NOMO-1 (cell line): ENCODE results near the gene KRTAP4-5.
"Not testable (repeated sequence)": the region's sequence is repeated elsewhere in the genome, so short reads cannot be mapped to it uniquely, and the experiment has no call there.

Experiments used
- DNase-seq, 2 experiments: peaks; one replicate each; lab custom pipeline; 2025; ENCODE audit not compliant: unreplicated experiment in 2 of 2; lab: John Stamatoyannopoulos, UW

The KRTAP4-5 gene

DNA sequence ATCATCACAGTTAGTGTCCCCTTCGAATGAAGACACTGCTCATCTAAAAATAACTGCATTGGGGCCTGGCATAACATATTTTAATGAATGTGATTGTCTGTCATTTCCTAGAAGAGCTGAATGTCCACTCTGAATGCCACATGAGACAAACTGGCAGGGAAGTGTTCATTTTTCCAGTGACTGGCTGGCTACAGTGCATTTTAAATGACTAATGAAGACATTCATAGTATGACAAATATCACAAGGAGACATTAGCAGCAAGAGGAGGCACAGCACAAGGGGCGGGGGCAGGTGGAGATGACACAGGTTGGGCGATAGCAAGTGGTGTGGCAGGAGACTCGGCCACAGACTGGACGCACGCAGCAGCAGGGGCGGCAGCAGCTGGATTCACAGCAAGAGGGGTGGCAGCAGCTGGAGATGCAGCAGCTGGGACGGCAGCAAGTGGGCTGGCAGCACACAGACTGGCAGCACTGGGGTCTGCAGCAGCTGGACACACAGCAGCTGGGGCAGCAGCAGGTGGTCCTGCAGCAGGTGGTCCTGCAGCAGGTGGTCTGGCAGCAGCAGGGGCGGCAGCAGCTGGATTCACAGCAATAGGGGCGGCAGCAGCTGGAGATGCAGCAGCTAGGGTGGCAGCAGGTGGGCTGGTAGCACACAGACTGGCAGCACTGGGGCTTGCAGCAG lies 514 bp downstream of the KRTAP4-5 start:
- DNase-seq, result not testable (repeated sequence)

- no peak for DNase-seq
Measured at GRCh38 chr17:41147531-41148204, 2.0 kb downstream of the KRTAP4-5 start.

DNA sequence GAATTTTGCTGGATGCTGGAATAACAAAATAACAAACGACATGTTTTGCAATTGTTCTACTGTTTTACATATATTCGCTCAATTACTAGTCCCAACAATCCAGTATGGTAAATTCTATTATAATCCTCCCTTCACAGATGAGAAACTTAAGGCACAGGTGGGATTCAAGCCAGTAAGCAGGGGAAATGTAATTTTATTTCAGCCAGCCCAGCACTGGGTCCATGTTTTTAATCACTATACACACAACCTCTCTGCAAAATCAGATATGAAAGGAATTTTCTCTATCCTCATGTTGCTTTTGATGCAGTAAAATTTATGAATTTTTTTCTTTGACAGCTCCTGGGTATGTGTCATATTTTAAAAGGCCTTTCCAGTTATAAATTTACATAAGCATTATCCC lies 4.4 kb downstream of the KRTAP4-5 start:
- no peak for DNase-seq

- DNase-seq, result no peak
Measured at GRCh38 chr17:41144846-41145245, 4.8 kb downstream of the KRTAP4-5 start.

- DNase-seq, result no peak
Measured at GRCh38 chr17:41141361-41141760, 8.3 kb downstream of the KRTAP4-5 start.

- DNase-seq, result no peak
Measured at GRCh38 chr17:41140360-41141131, 9.1 kb downstream of the KRTAP4-5 start, which contains the start of gene KRTAP4-6. Gene KRTAP4-6 (minus strand): TSS chr17:41140544. CDS start chr17:41140487, 57 bp downstream.

DNA sequence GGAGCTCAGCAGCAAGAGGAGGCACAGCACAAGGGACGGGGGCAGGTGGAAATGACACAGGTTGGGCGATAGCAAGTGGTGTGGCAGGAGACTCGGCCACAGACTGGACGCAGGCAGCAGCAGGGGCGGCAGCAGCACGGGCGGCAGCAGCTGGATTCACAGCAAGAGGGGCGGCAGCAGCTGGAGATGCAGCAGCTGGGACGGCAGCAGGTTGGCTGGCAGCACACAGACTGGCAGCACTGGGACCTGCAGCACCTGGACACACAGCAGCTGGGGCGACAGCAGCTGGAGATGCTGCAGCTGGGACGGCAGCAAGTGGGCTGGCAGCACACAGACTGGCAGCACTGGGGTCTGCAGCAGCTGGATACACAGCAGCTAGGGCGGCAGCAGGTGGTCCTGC lies 9.8 kb downstream of the KRTAP4-5 start:
- not testable (repeated sequence) for DNase-seq

DNA sequence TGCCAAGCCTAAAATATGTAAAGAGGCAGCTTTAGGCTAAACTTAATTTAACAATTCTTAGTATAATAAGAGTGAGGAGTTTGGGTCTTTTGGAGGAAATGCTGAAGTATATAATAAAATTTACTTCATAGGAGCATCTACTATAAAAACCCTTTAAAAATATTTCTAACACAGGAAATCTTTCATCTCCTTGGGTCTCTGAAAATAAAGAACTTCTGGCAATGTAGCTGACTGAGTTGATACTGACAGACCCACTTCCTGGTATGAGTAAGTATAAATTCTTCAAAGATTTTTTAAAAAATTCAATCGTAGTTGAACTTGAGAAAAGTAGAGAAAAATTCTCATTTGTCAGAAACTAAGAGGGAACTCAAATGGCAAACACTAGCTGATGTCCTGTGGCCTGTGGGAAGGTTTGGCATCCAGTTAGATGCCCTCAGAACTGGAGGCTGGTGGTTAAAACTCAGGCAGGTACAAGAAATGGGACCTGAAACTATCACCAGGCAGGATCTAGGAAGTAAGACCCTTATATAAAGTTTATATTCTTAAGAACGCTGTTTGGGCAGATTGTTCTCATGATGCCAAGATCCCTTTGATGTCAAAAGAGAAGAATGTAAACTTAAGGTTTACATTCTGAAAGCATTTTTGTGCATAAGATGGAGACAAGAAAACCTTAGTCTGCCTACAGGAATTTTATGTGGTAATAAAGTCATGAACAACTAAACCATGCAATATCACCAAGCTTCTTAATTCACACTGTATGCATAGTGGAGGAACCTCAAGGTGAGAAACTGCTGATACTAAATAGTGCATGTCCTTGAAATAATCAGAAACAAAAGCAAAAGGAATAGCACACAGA lies 15.5 kb downstream of the KRTAP4-5 start:
- no peak for DNase-seq

DNA sequence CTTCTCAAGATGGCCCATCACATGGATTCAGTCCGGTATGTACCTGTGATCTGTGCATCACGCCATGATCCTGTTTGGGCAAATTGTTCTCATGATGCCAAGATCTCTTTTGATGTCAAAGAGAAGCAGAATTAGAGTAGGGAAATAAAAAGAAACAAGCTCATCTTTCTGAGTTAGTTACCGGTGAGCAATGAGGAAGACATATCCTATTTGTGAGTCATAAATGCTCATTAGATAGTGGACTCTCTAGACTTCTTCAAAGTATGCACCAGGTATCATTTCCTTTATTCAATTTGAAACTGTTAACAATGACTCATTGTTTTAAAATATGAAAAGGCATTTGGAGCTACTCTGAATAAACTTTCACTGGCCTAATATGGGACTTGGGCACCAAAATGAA lies 17.6 kb downstream of the KRTAP4-5 start:
- DNase-seq, result peak in 1 of 2 experiments; percentile 51

DNA sequence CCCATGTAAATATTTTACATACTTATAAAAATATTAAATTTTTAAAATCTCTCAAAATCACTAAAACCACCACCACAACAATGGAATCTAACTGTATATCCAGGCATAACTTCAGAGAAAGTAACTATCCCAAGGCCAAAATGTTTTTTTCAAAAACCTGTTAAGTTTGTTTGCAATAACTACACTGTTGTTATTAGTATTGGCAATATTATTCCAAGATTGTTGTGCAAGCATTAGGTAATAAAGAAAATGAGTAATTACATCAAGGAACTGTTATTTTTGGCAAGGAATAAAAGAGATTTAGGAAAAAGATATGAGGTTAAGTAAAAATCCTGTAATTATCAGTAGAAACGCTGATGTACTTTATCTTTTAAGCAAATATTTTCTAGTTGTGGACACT lies 22.3 kb downstream of the KRTAP4-5 start:
- DNase-seq, result no peak

DNA sequence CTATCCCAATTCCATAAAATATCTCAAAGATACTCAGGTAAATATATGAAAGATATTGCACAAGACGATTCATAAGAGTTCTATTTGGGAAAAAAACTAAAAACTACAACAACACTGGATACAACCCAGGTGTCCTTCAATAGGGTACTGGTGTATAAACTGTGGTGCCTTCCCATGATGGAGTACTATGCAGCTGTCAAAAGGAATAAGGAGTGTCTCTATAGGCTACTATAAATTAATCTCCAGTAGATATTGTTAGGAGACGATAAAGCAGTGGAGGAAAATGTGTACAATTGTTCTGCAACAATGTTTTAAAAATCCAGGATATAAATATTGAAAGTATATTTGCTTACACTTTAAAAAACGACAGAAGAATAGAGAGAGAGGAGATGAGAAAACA lies 23.2 kb downstream of the KRTAP4-5 start:
- no peak for DNase-seq

- no peak for DNase-seq
Measured at GRCh38 chr17:41125064-41125463, 24.6 kb downstream of the KRTAP4-5 start.

DNA sequence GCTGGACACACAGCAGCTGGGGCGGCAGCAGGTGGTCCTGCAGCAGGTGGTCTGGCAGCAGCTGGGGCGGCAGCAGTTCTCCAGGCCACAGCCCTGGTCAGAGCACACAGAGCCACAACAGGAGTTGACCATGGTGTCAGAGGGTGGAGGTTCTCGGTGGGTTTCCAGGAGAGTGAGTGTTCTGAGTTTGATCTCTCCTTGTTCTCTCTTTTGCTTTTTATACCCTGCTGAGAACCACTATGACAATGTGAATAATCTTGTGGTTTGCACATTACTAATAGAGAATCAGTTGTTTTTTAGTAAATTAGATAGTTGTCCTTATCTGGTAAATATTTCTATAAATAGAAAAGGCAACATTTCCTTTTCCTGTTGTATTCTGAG lies 25.6 kb downstream of the KRTAP4-5 start, which contains the start of gene KRTAP4-12:
TSS of gene KRTAP4-12 (minus strand) at position 192 of the 381 bp plus-strand sequence. CDS start at position 132, 60 bp downstream.
- DNase-seq, result not testable (repeated sequence)

DNA sequence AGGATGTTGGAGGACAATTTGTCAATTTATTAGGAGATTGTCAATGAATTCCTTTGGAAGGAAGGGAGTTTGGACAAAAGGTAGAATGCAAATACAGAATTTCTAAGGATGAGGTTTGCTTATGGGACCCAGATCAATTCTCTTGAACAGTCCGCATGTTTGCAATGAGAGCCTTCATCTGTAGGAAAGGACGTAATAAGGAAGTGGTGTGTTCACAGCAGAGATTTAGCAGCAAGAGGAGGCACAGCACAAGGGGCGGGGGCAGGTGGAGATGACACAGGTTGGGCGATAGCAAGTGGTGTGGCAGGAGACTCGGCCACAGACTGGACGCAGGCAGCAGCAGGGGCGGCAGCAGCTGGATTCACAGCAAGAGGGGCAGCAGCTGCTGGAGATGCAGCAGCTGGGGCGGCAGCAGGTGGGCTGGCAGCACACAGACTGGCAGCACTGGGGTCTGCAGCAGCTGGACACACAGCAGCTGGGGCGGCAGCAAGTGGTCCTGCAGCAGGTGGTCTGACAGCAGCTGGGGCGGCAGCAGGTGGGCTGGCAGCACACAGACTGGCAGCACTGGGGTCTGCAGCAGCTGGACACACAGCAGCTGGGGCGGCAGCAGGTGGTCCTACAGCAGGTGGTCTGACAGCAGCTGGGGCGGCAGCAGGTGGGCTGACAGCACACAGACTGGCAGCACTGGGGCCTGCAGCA lies 26.2 kb downstream of the KRTAP4-5 start:
- DNase-seq, result not testable (repeated sequence)

DNA sequence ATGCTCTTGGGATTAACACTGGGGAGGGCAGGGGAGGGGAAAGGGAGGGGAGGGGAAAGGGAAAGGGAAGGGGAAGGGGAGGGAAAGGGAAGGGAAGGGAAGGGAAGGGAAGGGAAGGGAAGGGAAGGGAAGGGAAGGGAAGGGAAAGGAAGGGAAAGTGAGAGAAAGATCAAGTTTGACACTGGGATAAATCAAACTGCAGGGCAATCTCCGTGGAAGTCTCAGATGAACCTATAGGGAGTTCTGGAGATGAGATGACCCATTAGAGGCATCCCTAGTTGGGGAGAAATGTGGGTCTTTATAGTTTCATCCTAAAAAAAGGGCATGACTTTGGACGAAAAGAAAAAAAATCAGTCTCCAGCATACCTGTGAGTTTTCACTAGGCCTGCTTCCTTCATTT lies 27.9 kb downstream of the KRTAP4-5 start:
- no peak for DNase-seq

DNA sequence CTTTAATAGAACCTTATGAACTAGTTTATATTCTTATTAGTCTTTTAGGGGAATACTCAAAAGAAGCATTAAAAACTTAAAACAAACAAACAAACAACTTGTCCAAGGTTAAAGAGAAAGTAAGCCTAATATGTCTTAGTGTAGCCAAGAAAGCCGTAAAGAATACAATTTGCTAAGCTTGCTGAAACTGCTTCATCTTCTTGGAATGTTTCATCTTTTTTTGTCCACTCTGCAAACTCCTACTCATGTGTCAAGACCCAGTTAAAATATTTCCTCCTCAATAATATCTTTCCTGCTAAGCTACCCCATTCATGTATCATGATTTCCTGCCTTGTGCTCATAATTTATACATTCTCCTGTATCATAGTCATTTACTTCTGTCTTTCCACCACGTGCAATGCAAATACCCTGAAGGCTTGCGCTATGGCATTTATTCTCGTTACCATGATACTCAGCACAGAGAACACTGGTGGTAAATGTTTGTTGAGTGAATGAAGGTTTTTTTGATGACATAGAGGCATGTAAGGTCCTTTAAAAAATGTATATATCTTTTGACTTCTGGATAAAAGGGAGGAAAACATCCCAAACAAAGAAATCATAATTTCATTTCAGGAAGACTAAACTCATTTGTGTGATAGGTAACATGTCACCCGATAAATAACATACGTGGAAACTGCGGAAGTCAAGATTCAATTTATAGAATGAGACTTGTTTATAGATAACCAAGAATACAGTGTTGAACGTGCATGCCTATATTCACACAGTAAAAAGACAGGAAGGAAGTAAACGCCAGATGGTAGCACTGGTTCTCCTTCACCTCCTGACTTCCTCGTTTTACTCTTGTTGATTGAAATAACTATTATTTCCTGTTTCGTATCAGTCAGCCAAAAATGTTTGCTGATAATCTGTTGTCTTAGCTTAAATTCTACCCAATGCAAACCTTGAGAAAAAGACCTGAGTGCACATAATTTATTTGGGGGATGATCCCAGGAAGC lies 29.6 kb downstream of the KRTAP4-5 start:
- DNase-seq, result peak in 1 of 2 experiments; percentile 77

- no peak for DNase-seq
Measured at GRCh38 chr17:41118721-41119120, 30.9 kb downstream of the KRTAP4-5 start.

- not testable (repeated sequence) for DNase-seq
Measured at GRCh38 chr17:41117846-41118386, 31.7 kb downstream of the KRTAP4-5 start, which contains the start of gene KRTAP4-11. Gene KRTAP4-11 (minus strand): TSS chr17:41118373. CDS start chr17:41118315, 58 bp downstream.
